K562 (cell line): ENCODE data around the gene RASD1. TPM values are rescaled to one million over a fixed set of nuclear protein-coding genes. Genes with fewer than 3 reads are reported as not detected.

Experiments used
- ATAC-seq: fragments of 200-7000 bp; cut with Tn5 transposase; 3 replicates; pipeline ENCODE4 v1.9.1; 2020; ENCODE audit warnings: moderate library complexity
- BruUV-seq: library from RNA; stranded (reverse); fragments of 400-500 nt; replicated peaks from 2 replicates; lab custom pipeline; 2021; lab: Mats Ljungman, UMichigan
- CTCF ChIA-PET: fragments of 300-600 bp; formaldehyde crosslinking; extraction: SDS; loops from one replicate; lab custom pipeline; 2021; ENCODE audit warnings: low intra/inter-chr PET ratio; lab: Yijun Ruan, JAX
- POLR2A ChIA-PET: fragments of 300-600, 350-650 bp; sonication (Branson Sonifier 250); formaldehyde crosslinking; extraction: SDS; loops from one replicate; lab custom pipeline; 2021; ENCODE audit warnings: antibody characterized with exemption, inconsistent platforms; lab: Yijun Ruan, JAX
- DNase-seq, 4 experiments: peaks; one replicate each; pipeline versions ENCODE4 v3.0.0 to v3.0.0-alpha.2; 2011 to 2018; ENCODE audit warnings: low spot score in 3 of 4, mixed read lengths in 3 of 4; ENCODE audit errors: extremely low read depth in 1 of 4
- FAIRE-seq: peaks from 2 replicates; lab custom pipeline; 2011; peaks lifted over from hg19 to GRCh38; lab: Jason Lieb, UNC
- H2AFZ ChIP-seq: 2 replicates; pipeline ENCODE4 v1.6.0; 2011; ENCODE audit warnings: low read depth, low read length, control low read depth, inconsistent platforms
- H3K27ac ChIP-seq: fragments of 200-600 bp; 3 replicates; pipeline ENCODE4 v1.8.0; 2011; ENCODE audit warnings: low read depth, mild to moderate bottlenecking, control low read depth, inconsistent platforms, low read length, moderate library complexity, mixed read lengths; ENCODE audit errors: extremely low read depth
- H3K27me3 ChIP-seq, 2 experiments: fragments of 300-600 bp in 1 of 2; 2 replicates in 1 of 2; 3 replicates in 1 of 2; pipeline versions ENCODE4 v1.6.0 to v1.8.0; 2011; ENCODE audit warnings: inconsistent platforms in 2 of 2, low read length in 2 of 2, mild to moderate bottlenecking in 1 of 2, mixed read lengths in 1 of 2, moderate library complexity in 1 of 2; ENCODE audit not compliant: control insufficient read depth in 2 of 2, insufficient read depth in 2 of 2
- H3K36me3 ChIP-seq: fragments of 300-600 bp; 3 replicates; pipeline ENCODE4 v1.8.0; 2011; ENCODE audit warnings: mild to moderate bottlenecking, low read length, inconsistent platforms; ENCODE audit not compliant: control insufficient read depth, insufficient read depth
- H3K4me1 ChIP-seq, 2 experiments: fragments of 200-600 bp in 1 of 2; replicated peaks in 1 of 2; 2 replicates in 1 of 2; 3 replicates in 1 of 2; pipeline versions ENCODE4 v1.5.1 to v1.8.0; 2011; ENCODE audit warnings: inconsistent platforms in 2 of 2, low read length in 2 of 2, mild to moderate bottlenecking in 1 of 2, mixed read lengths in 1 of 2, moderate library complexity in 1 of 2; ENCODE audit not compliant: control insufficient read depth in 2 of 2, insufficient read depth in 2 of 2
- H3K4me2 ChIP-seq: 2 replicates; pipeline ENCODE4 v1.6.1; 2011; ENCODE audit warnings: low read length, control low read depth, inconsistent platforms, mixed read lengths; ENCODE audit not compliant: insufficient read depth
- H3K4me3 ChIP-seq: fragments of 200-600 bp; sonication (generic), shearing (Covaris generic); 2 replicates; pipeline ENCODE4 v1.5.1; 2016; ENCODE audit warnings: control low read depth, inconsistent platforms
- H3K79me2 ChIP-seq: fragments of 200-600 bp; 3 replicates; pipeline ENCODE4 v1.8.0; 2011; ENCODE audit warnings: low read length, inconsistent platforms; ENCODE audit not compliant: control insufficient read depth, insufficient read depth
- H3K9ac ChIP-seq, 2 experiments: 2 replicates each; pipeline versions ENCODE4 v1.6.0 to v1.6.1; 2011; ENCODE audit warnings: low read depth in 2 of 2, low read length in 2 of 2, control low read depth in 1 of 2, inconsistent platforms in 1 of 2, mild to moderate bottlenecking in 1 of 2, mixed read lengths in 1 of 2; ENCODE audit not compliant: insufficient read depth in 1 of 2
- H3K9me1 ChIP-seq: one replicate; pipeline ENCODE4 v1.6.0; 2011; ENCODE audit warnings: inconsistent platforms, mild to moderate bottlenecking, low read length, moderate library complexity; ENCODE audit not compliant: control insufficient read depth, insufficient read depth
- H3K9me3 ChIP-seq: replicated peaks from 2 replicates; pipeline ENCODE4 v1.5.1; 2011; ENCODE audit warnings: low read depth, low read length, inconsistent platforms; ENCODE audit not compliant: control insufficient read depth, insufficient read depth
- H4K20me1 ChIP-seq: replicated peaks from 2 replicates; pipeline ENCODE4 v1.6.1; 2011; ENCODE audit warnings: low read length, inconsistent platforms, mixed read lengths; ENCODE audit not compliant: control insufficient read depth, insufficient read depth
- FOXA3 ChIP-seq, 2 experiments: fragments of 450-650 bp in 1 of 2; sonication (generic) in 1 of 2; formaldehyde crosslinking; IDR thresholded peaks in 1 of 2; conservative IDR thresholded peaks in 1 of 2; 2 replicates each; pipeline versions ENCODE4 v1.4.0 to v1.8.0; 2020 to 2022; ENCODE audit warnings: mild to moderate bottlenecking in 2 of 2, missing genetic modification reagents in 1 of 2
- KAT8 ChIP-seq: fragments of 450-650 bp; IDR thresholded peaks from 2 replicates; pipeline ENCODE4 v1.6.1; 2016; ENCODE audit warnings: low read depth, mild to moderate bottlenecking
- NONO ChIP-seq, 2 experiments: fragments of 200-400 bp in 1 of 2; fragments of 450-650 bp in 1 of 2; formaldehyde crosslinking in 1 of 2; IDR thresholded peaks; 2 replicates each; pipeline ENCODE4 v1.6.1; 2017; ENCODE audit warnings: low read depth in 2 of 2, mild to moderate bottlenecking in 2 of 2, moderate library complexity in 2 of 2, low read length in 1 of 2
- NR1H2 ChIP-seq: sonication (generic); formaldehyde crosslinking; IDR thresholded peaks from 2 replicates; pipeline ENCODE4 v1.4.0; 2020; ENCODE audit warnings: mild to moderate bottlenecking, missing genetic modification reagents
- NR2C1 ChIP-seq, 2 experiments: fragments of 450-650 bp; IDR thresholded peaks; 2 replicates each; pipeline ENCODE4 v1.6.1; 2017; ENCODE audit warnings: mild to moderate bottlenecking in 2 of 2, antibody characterized with exemption in 1 of 2, inconsistent platforms in 1 of 2, missing compliant biosample characterization in 1 of 2, missing genetic modification characterization in 1 of 2
- POLR2B ChIP-seq: fragments of 450-650 bp; IDR thresholded peaks from 2 replicates; pipeline ENCODE4 v1.6.1; 2018; ENCODE audit warnings: low read depth; ENCODE audit not compliant: partially characterized antibody
- POLR3G ChIP-seq: IDR thresholded peaks from 2 replicates; pipeline ENCODE4 v1.6.1; 2011; ENCODE audit not compliant: insufficient read length, insufficient replicate concordance; ENCODE audit errors: extremely low read depth
- ZNF174 ChIP-seq: fragments of 250-450 bp; sonication (Bioruptor Pico); IDR thresholded peaks from 2 replicates; pipeline ENCODE4 v1.4.0; 2020; ENCODE audit warnings: mild to moderate bottlenecking
- ZNF253 ChIP-seq: fragments of 250-450 bp; sonication (Bioruptor Pico); conservative IDR thresholded peaks from 2 replicates; pipeline ENCODE4 v1.6.1; 2021; ENCODE audit warnings: mild to moderate bottlenecking
- ZNF766 ChIP-seq: fragments of 200-800 bp; sonication (Bioruptor generic); conservative IDR thresholded peaks from 2 replicates; pipeline ENCODE4 v1.6.1; 2016; ENCODE audit warnings: missing genetic modification characterization, missing compliant biosample characterization
- ZNF785 ChIP-seq: fragments of 250-450 bp; sonication (Bioruptor Pico); IDR thresholded peaks from 2 replicates; pipeline ENCODE4 v1.4.0; 2020; ENCODE audit warnings: mild to moderate bottlenecking
- WGBS: fragments of 100-300 bp; shearing (Covaris generic); methylation state at CpG from one replicate; pipeline ENCODE4 v1.1.6; 2016; ENCODE audit warnings: low coverage, mixed read lengths; ENCODE audit not compliant: insufficient coverage; ENCODE audit errors: missing lambda C conversion rate; 5-methylcytosine and 5-hydroxymethylcytosine counted together
- in situ Hi-C: fragments of 300-500 bp; cut with MboI; formaldehyde crosslinking; loops from 4 replicates; pipeline ENCODE4 v1.15.0; 2018; ENCODE audit warnings: inconsistent platforms, mixed read lengths
- intact Hi-C: fragments of 100-400 bp; cut with micrococcal nuclease; formaldehyde crosslinking; loops from 2 replicates; pipeline ENCODE4 v1.14.2; 2022
- polyA plus RNA-seq, 8 experiments: library from polyadenylated mRNA; depleted of rRNA in 4 of 8; stranded (reverse) in 5 of 8; unstranded in 3 of 8; fragments of >200 nt; fragmentation: Nextera tagmentation in 2 of 8; fragmentation: Illumina TruSeq in 1 of 8; extraction: Ambion mirVana in 2 of 8; extraction: Trizol in 1 of 8; gene quantifications; 2 replicates each; pipeline versions ENCODE4 v1.2.1 to v1.2.3, GENCODE V29; 2011 to 2014; ENCODE audit warnings: inconsistent platforms in 1 of 8, missing spikeins in 1 of 8
- total RNA-seq, 7 experiments: library from RNA; depleted of rRNA in 6 of 7; stranded (reverse); fragments of >200 nt in 6 of 7; fragmentation: Illumina TruSeq in 2 of 7; extraction: Trizol in 2 of 7; gene quantifications; 2 replicates each; pipeline versions ENCODE4 v1.2.1 to v1.2.3, GENCODE V29; 2011 to 2021; ENCODE audit warnings: low replicate concordance in 1 of 7
- TF ChIP-seq, protein P1 (sequence below): sonication (generic); formaldehyde crosslinking; IDR thresholded peaks from 2 replicates; pipeline ENCODE4 v1.8.0; 2023; ENCODE audit warnings: missing genetic modification reagents, mild to moderate bottlenecking, borderline replicate concordance

The RASD1 gene
- total and polyA plus RNA-seq, 9 of the 15 experiments (the other 6 are each of a cell fraction or from before 2014, with no cell fraction given) = 0.11 TPM; not detected in 8

GRCh38 chr17:17476865-17477467 is 19.2 kb downstream of the RASD1 start, which contains the start of gene MED9 (continued):
- TF ChIP-seq NR2C1 (IDR thresholded peaks at IDR 0.05) = peak; percentile 66; the same call in 1 of the 2 replicates
- peak; percentile 72 for TF ChIP-seq NR2C1 (tag; IDR thresholded peaks at IDR 0.05)
- TF ChIP-seq ZNF174 (CRISPR knock-in tag) = no peak
- no peak for TF ChIP-seq ZNF785
- no peak for TF ChIP-seq ZNF766 (CRISPR knock-in tag)
- TF ChIP-seq POLR2B = peak; percentile 38
- TF ChIP-seq, all 486 proteins: peak for 75

- no TSS peak for BruUV-seq
- no peak overlapping the region for H3K9ac ChIP-seq
- H3K4me3 ChIP-seq = no peak overlapping the region
- peaks cover 12% of the 10 kb centered on the region for H3K36me3 ChIP-seq
- ATAC-seq = no peak
- 3% methylated on average over 7 of the region's 7 CpGs for WGBS
- FAIRE-seq = no peak
- H3K27me3 ChIP-seq = peaks cover 9 to 19% of the 10 kb centered on the region in 2 experiments
- ChIA-PET POLR2A (no interaction called here), CTCF (no interaction called here)
- peaks cover 26% of the 10 kb centered on the region for H3K79me2 ChIP-seq
- no peak overlapping the region for H3K4me2 ChIP-seq
- intact Hi-C loops = no loop called here
- H3K9me3 ChIP-seq = no peaks in the 10 kb centered on the region
- H3K27ac ChIP-seq = no peak overlapping the region
- DNase-seq = no peak
- no peaks in the 10 kb centered on the region for H4K20me1 ChIP-seq
- no peak overlapping the region for H2AFZ ChIP-seq
- no peak for TF ChIP-seq NONO (IDR thresholded peaks at IDR 0.05; ENCODE audit: low read depth in 2 of 2, low read length in 1 of 2)
- TF ChIP-seq POLR3G = no peak
- TF ChIP-seq FOXA3 (CRISPR knock-in tag; conservative IDR thresholded peaks at IDR 0.05 in 1 of 2, IDR thresholded peaks at IDR 0.05 in 1 of 2) = no peak
- TF ChIP-seq ZNF253 = no peak
- no peak for TF ChIP-seq NR1H2 (CRISPR knock-in tag)
- TF ChIP-seq, protein P1, sequence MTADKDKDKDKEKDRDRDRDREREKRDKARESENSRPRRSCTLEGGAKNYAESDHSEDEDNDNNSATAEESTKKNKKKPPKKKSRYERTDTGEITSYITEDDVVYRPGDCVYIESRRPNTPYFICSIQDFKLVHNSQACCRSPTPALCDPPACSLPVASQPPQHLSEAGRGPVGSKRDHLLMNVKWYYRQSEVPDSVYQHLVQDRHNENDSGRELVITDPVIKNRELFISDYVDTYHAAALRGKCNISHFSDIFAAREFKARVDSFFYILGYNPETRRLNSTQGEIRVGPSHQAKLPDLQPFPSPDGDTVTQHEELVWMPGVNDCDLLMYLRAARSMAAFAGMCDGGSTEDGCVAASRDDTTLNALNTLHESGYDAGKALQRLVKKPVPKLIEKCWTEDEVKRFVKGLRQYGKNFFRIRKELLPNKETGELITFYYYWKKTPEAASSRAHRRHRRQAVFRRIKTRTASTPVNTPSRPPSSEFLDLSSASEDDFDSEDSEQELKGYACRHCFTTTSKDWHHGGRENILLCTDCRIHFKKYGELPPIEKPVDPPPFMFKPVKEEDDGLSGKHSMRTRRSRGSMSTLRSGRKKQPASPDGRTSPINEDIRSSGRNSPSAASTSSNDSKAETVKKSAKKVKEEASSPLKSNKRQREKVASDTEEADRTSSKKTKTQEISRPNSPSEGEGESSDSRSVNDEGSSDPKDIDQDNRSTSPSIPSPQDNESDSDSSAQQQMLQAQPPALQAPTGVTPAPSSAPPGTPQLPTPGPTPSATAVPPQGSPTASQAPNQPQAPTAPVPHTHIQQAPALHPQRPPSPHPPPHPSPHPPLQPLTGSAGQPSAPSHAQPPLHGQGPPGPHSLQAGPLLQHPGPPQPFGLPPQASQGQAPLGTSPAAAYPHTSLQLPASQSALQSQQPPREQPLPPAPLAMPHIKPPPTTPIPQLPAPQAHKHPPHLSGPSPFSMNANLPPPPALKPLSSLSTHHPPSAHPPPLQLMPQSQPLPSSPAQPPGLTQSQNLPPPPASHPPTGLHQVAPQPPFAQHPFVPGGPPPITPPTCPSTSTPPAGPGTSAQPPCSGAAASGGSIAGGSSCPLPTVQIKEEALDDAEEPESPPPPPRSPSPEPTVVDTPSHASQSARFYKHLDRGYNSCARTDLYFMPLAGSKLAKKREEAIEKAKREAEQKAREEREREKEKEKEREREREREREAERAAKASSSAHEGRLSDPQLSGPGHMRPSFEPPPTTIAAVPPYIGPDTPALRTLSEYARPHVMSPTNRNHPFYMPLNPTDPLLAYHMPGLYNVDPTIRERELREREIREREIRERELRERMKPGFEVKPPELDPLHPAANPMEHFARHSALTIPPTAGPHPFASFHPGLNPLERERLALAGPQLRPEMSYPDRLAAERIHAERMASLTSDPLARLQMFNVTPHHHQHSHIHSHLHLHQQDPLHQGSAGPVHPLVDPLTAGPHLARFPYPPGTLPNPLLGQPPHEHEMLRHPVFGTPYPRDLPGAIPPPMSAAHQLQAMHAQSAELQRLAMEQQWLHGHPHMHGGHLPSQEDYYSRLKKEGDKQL (CRISPR knock-in tag) = no peak
- no peak for TF ChIP-seq KAT8
- H3K9me1 ChIP-seq = no peaks in the 10 kb centered on the region
- H3K4me1 ChIP-seq = peaks cover 5 to 7% of the 10 kb centered on the region in 2 experiments; a peak in 4 of 5 replicates
- in situ Hi-C loops = no loop called here
Observed at GRCh38 chr17:17474341-17474740, 21.9 kb downstream of the RASD1 start.
